NB4 (cell line): Measurements from ENCODE around the gene ZBTB11.
"Not testable (repeated sequence)": the region's sequence is repeated elsewhere in the genome, so short reads cannot be mapped to it uniquely, and the experiment has no call there.

ENCODE experiments used
- DNase-seq: peaks from one replicate; pipeline ENCODE4 v3.0.0; 2010; ENCODE audit warnings: low read depth
- H3K4me3 ChIP-seq: one replicate; pipeline ENCODE4 v1.5.1; 2011; ENCODE audit warnings: mild to moderate bottlenecking, low read depth, low read length, moderate library complexity
- MYC ChIP-seq: IDR thresholded peaks from 2 replicates; pipeline ENCODE4 v1.6.1; 2011; ENCODE audit warnings: low read depth, low read length
- POLR2A ChIP-seq: IDR thresholded peaks from 2 replicates; pipeline ENCODE4 v1.6.1; 2011; ENCODE audit warnings: mild to moderate bottlenecking; ENCODE audit not compliant: insufficient read length; ENCODE audit errors: extremely low read depth
- TF ChIP-seq, protein P1 (sequence below): IDR thresholded peaks from one replicate; pipeline ENCODE4 v1.5.1; 2012; ENCODE audit warnings: low read depth, low read length
- TF ChIP-seq, protein P2 (sequence below): IDR thresholded peaks from 2 replicates; pipeline ENCODE4 v1.6.1; 2011; ENCODE audit warnings: low read depth, low read length

The ZBTB11 gene

DNA sequence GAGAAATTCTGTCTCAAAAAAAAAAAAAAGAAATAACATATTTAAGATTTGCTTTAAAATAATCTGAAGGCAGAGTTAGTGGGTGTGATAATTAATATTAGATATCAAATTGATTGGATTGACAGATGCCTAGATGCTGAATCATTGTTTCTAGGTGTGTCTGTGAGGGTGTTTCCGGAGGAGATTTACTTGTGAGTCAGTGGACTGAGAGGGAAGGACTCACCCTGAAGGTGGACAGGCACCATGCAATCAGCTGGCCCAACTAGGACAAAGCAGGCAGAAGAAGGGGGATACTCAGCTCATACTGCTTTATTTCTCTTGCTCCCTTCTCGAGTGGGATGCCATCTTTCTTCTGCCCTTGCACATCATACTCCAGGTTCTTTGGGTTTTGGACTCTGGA lies 26.2 kb upstream of the ZBTB11 start:
- DNase-seq = no peak
- TF ChIP-seq, protein P1, sequence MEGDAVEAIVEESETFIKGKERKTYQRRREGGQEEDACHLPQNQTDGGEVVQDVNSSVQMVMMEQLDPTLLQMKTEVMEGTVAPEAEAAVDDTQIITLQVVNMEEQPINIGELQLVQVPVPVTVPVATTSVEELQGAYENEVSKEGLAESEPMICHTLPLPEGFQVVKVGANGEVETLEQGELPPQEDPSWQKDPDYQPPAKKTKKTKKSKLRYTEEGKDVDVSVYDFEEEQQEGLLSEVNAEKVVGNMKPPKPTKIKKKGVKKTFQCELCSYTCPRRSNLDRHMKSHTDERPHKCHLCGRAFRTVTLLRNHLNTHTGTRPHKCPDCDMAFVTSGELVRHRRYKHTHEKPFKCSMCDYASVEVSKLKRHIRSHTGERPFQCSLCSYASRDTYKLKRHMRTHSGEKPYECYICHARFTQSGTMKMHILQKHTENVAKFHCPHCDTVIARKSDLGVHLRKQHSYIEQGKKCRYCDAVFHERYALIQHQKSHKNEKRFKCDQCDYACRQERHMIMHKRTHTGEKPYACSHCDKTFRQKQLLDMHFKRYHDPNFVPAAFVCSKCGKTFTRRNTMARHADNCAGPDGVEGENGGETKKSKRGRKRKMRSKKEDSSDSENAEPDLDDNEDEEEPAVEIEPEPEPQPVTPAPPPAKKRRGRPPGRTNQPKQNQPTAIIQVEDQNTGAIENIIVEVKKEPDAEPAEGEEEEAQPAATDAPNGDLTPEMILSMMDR = no peak
- TF ChIP-seq MYC (no peak), POLR2A (no peak)
- TF ChIP-seq, protein P2, sequence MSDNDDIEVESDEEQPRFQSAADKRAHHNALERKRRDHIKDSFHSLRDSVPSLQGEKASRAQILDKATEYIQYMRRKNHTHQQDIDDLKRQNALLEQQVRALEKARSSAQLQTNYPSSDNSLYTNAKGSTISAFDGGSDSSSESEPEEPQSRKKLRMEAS = no peak
- H3K4me3 ChIP-seq = no peak overlapping the region

DNA sequence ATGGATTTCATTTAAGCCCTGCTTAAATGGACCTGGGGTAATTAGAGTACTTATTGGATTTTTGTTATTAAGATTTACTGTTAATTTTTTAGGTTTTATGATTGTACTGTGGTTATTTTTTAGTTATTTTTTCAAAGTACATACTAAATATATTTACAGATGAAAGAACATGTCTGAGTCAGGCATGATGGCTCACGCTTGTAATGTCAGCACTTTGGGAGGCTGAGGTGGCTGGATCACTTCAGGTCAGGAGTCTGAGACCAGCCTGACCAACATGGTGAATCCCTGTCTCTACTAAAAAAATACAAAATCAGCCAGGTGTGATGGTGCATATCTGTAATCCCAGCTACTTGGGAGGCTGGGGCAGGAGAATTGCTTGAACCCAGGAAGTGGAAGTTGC lies 25.8 kb upstream of the ZBTB11 start:
- TF ChIP-seq MYC (no peak), POLR2A (no peak)
- TF ChIP-seq, protein P2 = no peak
- no peak for DNase-seq
- H3K4me3 ChIP-seq = no peak overlapping the region

DNA sequence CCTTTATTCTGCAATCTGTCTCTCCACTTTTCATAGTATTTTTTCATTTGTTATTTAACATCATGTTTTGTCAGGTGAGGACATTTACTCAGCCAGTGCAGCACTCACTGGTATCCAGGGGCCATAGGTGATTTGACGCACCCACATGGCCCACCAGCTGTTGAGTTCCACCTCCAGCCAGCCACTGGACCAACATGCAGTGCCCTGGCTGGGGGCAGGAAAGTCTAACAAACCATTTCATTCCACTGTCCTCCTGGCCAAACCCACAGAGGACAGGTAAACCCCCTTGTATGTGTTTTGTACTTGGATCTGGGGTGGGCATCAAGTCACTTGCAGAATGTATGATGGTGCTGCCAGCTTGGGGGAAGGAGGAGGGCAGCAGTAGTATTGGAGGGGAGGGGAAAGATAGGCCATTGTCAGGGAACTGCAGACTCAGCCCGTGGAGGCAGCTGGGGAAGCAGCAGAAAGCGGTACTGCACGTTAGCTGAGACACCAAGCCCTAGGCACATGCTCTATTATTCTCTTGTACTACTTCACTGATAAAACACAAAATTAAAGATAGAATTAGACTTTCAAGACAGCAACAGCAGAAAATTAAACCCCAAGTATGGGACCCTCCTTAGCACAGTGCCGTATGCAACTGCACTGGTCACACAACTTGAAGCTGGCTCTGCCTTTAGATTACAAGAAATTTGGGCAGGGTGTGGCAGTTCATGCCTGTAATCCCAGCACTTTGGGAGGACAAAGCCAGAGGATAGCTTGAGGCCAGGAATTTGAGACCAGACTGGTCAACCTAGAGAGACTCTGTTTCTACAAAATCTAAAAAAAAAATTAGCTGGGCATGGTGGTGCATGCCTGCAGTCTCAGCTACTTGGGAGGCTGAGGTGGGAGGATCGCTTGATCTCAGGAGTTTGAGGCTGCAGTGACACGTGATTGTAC lies 25.0 kb upstream of the ZBTB11 start:
- no peak overlapping the region for H3K4me3 ChIP-seq
- DNase-seq = no peak
- TF ChIP-seq, protein P1 = no peak
- TF ChIP-seq MYC (no peak), POLR2A (no peak)
- TF ChIP-seq, protein P2 = no peak

DNA sequence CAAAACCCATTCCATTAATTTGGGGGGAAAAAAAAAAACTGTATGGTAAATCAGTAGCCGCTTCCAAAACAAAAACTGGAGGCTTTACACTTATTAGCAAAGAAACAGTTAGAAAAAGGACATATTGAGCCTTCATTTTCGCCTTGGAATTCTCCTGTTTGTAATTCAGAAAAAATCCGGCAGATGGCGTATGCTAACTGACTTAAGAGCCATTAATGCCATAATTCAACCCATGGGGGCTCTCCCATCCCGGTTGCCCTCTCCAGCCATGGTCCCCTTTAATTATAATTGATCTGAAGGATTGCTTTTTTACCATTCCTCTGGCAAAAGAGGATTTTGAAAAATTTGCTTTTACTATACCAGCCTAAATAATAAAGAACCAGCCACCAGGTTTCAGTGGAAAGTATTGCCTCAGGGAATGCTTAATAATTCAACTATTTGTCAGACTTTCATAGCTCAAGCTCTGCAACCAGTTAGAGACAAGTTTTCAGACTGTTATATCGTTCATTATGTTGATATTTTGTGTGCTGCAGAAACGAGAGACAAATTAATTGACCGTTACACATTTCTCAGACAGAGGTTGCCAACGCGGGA lies 18.9 kb upstream of the ZBTB11 start:
- no peak for TF ChIP-seq POLR2A
- TF ChIP-seq, protein P1 = peak; percentile 55
- peak; percentile 64 for DNase-seq
- H3K4me3 ChIP-seq = no peak overlapping the region

DNA sequence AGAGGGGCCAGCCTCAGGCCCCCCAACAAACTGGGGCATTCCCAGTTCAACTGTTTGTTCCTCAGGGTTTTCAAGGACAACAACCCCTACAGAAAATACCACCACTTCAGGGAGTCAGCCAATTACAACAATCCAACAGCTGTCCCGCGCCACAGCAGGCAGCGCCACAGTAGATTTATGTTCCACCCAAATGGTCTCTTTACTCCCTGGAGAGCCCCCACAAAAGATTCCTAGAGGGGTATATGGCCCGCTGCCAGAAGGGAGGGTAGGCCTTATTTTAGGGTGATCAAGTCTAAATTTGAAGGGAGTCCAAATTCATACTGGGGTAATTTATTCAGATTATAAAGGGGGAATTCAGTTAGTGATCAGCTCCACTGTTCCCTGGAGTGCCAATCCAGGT lies 17.9 kb upstream of the ZBTB11 start:
- DNase-seq, H3K4me3 ChIP-seq: not testable (repeated sequence)

DNA sequence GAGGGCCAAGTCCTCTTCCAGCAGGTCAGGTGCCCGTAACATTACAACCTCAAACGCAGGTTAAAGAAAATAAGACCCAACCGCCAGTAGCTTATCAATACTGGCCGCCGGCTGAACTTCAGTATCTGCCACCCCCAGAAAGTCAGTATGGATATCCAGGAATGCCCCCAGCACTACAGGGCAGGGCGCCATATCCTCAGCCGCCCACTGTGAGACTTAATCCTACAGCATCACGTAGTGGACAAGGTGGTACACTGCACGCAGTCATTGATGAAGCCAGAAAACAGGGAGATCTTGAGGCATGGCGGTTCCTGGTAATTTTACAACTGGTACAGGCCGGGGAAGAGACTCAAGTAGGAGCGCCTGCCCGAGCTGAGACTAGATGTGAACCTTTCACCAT lies 16.6 kb upstream of the ZBTB11 start:
- DNase-seq = peak; percentile 65
- not testable (repeated sequence) for H3K4me3 ChIP-seq
- TF ChIP-seq, protein P1 = peak; percentile 57

DNA sequence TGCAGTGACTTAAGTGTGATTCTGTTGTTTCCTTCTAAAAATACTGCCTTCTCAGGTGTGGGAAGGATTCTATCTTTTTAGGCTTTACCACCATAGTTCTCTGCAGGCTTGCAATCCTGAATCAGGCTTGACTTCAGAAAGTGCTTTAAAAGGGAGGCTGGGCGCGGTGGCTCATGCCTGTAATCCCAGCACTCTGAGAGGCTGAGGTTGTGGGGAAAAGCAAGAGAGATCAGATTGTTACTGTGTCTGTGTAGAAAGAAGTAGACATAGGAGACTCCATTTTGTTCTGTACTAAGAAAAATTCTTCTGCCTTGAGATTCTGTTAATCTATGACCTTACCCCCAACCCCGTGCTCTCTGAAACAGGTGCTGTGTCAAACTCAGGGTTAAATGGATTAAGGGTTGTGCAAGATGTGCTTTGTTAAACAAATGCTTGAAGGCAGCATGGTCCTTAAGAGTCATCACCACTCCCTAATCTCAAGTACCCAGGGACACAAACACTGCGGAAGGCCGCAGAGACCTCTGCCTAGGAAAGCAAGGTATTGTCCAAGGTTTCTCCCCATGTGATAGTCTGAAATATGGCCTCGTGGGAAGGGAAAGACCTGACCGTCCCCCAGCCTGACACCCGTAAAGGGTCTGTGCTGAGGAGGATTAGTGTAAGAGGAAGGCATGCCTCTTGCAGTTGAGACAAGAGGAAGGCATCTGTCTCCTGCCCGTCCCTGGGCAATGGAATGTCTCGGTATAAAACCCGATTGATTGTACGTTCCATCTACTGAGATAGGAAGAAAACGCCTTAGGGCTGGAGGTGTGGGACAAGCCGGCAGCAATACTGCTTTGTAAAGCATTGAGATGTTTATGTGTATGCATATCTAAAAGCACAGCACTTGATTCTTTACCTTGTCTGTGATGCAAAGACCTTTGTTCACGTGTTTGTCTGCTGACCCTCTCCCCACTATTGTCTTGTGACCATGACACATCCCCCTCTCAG lies 15.0 kb upstream of the ZBTB11 start:
- not testable (repeated sequence) for DNase-seq, H3K4me3 ChIP-seq
